Subcutaneous adipose tissue (tissue), 4 donors: ENCODE results near the gene BLACAT1. TPM values are rescaled to one million over a fixed set of nuclear protein-coding genes. Genes with fewer than 3 reads are reported as not detected.

Experiments used
- CTCF ChIP-seq: fragments of 450-650 bp; IDR thresholded peaks from one replicate; pipeline ENCODE4 v1.5.1; 2016; ENCODE audit warnings: low read depth, mild to moderate bottlenecking, control low read depth, antibody characterized with exemption, moderate library complexity
- total RNA-seq, 4 donors: library from RNA; depleted of rRNA; stranded (reverse); fragments of >200 nt; gene quantifications; one replicate each; pipeline ENCODE4 v1.1.0, GENCODE V29; 2016

BLACAT1 gene
- total RNA-seq, 4 donors from 2014 or later: not detected

- TF ChIP-seq CTCF: no peak
Measured at GRCh38 chr1:205492201-205492667, 36.4 kb upstream of the BLACAT1 start.

DNA sequence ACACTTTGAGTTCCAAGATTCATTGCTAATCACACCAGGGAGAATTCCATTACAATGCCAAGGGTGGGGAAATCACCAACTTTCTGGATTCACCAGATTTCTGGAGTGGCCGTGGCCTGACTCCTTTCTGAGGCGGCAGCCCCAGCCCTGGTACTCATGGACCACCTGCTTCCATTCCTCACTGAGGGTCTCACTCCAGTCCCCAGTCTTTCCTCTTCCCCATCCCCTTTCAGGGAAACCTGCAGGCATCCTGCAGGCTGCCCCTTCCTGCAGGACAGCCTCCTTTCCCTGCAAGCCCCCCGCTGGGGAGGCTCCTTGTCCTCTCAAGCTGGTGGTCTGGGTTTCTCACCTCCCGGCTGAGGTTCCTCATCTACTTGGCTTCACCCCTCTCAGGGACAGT, 35.9 kb upstream of the BLACAT1 start:
- no peak for TF ChIP-seq CTCF

GRCh38 chr1:205488074-205488723, 32.4 kb upstream of the BLACAT1 start:
- TF ChIP-seq CTCF: no peak

- TF ChIP-seq CTCF: no peak
Measured at GRCh38 chr1:205486258-205486657, 30.4 kb upstream of the BLACAT1 start.

GRCh38 chr1:205484985-205485967, 29.4 kb upstream of the BLACAT1 start:
- TF ChIP-seq CTCF: no peak

- no peak for TF ChIP-seq CTCF
Measured at GRCh38 chr1:205483372-205483771, 27.5 kb upstream of the BLACAT1 start.

DNA sequence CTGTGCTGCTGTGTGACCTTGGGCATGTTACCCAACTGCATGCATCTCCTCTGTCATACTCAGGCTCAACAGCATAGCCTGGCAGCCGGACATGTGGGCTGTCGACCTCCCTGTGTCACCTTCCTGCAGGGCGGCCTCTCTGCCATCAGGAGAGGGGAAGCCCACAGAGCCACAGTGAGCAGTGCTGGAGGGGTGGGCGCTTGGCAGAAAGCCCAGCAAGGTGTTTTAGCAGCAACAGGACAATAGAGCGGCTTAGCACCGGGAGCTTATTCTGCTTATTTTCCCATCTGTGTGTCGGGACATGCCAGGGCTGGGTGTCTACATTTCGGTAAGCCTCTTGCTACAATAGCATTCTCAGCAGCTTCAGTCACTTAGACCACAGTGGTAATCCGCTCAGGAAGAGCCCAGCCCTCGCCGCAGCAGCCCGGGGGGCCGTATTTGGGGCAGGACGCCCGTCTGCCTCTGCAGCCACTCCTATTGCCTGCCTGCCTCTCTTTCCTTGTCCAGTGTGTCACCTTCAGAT, 25.8 kb upstream of the BLACAT1 start:
- TF ChIP-seq CTCF: no peak
